OCI-LY1 (cell line): Measurements from ENCODE around the gene CD244.

Source experiments
- EZH2 ChIP-seq: fragments of 200-600 bp; sonication (generic), shearing (Covaris generic); IDR thresholded peaks from 2 replicates; pipeline ENCODE4 v1.8.0; 2017; ENCODE audit warnings: borderline replicate concordance, mixed run types, mild to moderate bottlenecking, antibody characterized with exemption, low read length, moderate library complexity, mixed read lengths
- TF ChIP-seq, protein P1 (sequence below): fragments of 200-600 bp; sonication (generic), shearing (Covaris generic); IDR thresholded peaks from 2 replicates; pipeline ENCODE4 v1.5.1; 2017; ENCODE audit warnings: mild to moderate bottlenecking, antibody characterized with exemption, low read length, moderate library complexity, mixed read lengths

DNA sequence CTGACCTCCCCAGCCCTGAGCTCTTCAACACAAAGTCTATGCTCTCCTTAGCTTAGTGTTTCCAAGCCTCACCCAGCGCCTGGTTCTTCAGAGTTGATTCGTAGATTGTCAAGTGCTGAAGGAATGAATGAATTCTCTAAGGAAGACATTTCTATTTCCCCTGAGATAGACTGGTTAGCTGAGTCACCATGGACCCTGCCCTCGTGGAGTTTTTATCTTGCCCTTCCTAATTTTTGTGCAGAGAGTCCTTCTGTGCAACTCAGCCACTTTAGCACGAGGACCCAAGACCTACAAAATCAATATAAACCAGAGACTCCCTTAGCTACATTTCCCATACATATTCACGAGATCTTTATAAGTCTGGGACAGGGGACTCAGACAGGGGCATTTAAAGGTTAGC, 2.6 kb upstream of the CD244 start:
- TF ChIP-seq, protein P1, sequence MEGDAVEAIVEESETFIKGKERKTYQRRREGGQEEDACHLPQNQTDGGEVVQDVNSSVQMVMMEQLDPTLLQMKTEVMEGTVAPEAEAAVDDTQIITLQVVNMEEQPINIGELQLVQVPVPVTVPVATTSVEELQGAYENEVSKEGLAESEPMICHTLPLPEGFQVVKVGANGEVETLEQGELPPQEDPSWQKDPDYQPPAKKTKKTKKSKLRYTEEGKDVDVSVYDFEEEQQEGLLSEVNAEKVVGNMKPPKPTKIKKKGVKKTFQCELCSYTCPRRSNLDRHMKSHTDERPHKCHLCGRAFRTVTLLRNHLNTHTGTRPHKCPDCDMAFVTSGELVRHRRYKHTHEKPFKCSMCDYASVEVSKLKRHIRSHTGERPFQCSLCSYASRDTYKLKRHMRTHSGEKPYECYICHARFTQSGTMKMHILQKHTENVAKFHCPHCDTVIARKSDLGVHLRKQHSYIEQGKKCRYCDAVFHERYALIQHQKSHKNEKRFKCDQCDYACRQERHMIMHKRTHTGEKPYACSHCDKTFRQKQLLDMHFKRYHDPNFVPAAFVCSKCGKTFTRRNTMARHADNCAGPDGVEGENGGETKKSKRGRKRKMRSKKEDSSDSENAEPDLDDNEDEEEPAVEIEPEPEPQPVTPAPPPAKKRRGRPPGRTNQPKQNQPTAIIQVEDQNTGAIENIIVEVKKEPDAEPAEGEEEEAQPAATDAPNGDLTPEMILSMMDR, result no peak
- no peak for TF ChIP-seq EZH2
